Measurements from ENCODE around the gene PLEKHN1. TPM values are rescaled to one million over a fixed set of nuclear protein-coding genes. Genes with fewer than 3 reads are reported as not detected.
"Not testable (repeated sequence)": the region's sequence is repeated elsewhere in the genome, so short reads cannot be mapped to it uniquely, and the experiment has no call there.

PLEKHN1 gene
- polyA plus RNA-seq, 12 donors, result 1.2 to 6.2 (median 1.4) TPM; not detected in 9

GRCh38 chr1:942411-942821 is 23.9 kb upstream of the PLEKHN1 start:
- no peak for DNase-seq

- DNase-seq, result no peak
Observed at GRCh38 chr1:942864-943533, 23.3 kb upstream of the PLEKHN1 start.

- no peak for DNase-seq
Observed at GRCh38 chr1:943545-944340, 22.5 kb upstream of the PLEKHN1 start.

GRCh38 chr1:944341-945325 is 21.6 kb upstream of the PLEKHN1 start:
- no peak for DNase-seq

- DNase-seq, result no peak
Observed at GRCh38 chr1:945688-946556, 20.4 kb upstream of the PLEKHN1 start.

- DNase-seq, result not testable (repeated sequence)
Observed at GRCh38 chr1:946811-947210, 19.5 kb upstream of the PLEKHN1 start.

GRCh38 chr1:947958-948357 is 18.3 kb upstream of the PLEKHN1 start:
- DNase-seq, result no peak

- DNase-seq, result no peak
Observed at GRCh38 chr1:950268-950667, 16.0 kb upstream of the PLEKHN1 start.

- DNase-seq, result no peak
Observed at GRCh38 chr1:950881-951280, 15.4 kb upstream of the PLEKHN1 start.

GRCh38 chr1:951364-951763 is 14.9 kb upstream of the PLEKHN1 start:
- no peak for DNase-seq

- DNase-seq, result no peak
Observed at GRCh38 chr1:952201-952600, 14.1 kb upstream of the PLEKHN1 start.

- DNase-seq, result no peak
Observed at GRCh38 chr1:952603-953002, 13.7 kb upstream of the PLEKHN1 start.

- DNase-seq, result no peak
Observed at GRCh38 chr1:953524-954320, 12.6 kb upstream of the PLEKHN1 start.

GRCh38 chr1:954927-955326 is 11.4 kb upstream of the PLEKHN1 start:
- DNase-seq, result no peak

GRCh38 chr1:955474-955873 is 10.8 kb upstream of the PLEKHN1 start:
- DNase-seq, result no peak

- no peak for DNase-seq
Observed at GRCh38 chr1:956636-957035, 9.6 kb upstream of the PLEKHN1 start.

- DNase-seq, result peak; percentile 89
Observed at GRCh38 chr1:958823-959730, 7.2 kb upstream of the PLEKHN1 start, which contains the start of gene NOC2L. NOC2L (minus strand) TSS chr1:959256; CDS start chr1:959240, 16 bp downstream.

GRCh38 chr1:959731-960362 is 6.4 kb upstream of the PLEKHN1 start:
- no peak for DNase-seq
